Stimulated activated memory B cell treated with anti-CD40 and anti-IgM and Interleukin-4, amounts not matched to agents 10 μg/mL and 1 μg/mL and 100 μg/mL, for 72 hours (primary cell): Measurements from ENCODE around the gene IDH1.
"Not testable (repeated sequence)": the region's sequence is repeated elsewhere in the genome, so short reads cannot be mapped to it uniquely, and the experiment has no call there.

Experiments
- ATAC-seq: fragments of 150-1000 bp; cut with Tn5 transposase; 2 replicates; pipeline ENCODE4 v1.10.0; 2021
- H3K27ac Mint-ChIP-seq: one replicate; pipeline ENCODE4 v1.8.0; 2022; ENCODE audit warnings: mild to moderate bottlenecking, mixed read lengths
- H3K27me3 Mint-ChIP-seq: one replicate; pipeline ENCODE4 v1.8.0; 2022; ENCODE audit warnings: mixed read lengths
- H3K36me3 Mint-ChIP-seq: one replicate; pipeline ENCODE4 v1.8.0; 2022; ENCODE audit warnings: mixed read lengths
- H3K4me1 Mint-ChIP-seq: one replicate; pipeline ENCODE4 v1.8.0; 2022; ENCODE audit warnings: mixed read lengths
- H3K4me3 Mint-ChIP-seq: one replicate; pipeline ENCODE4 v1.8.0; 2022; ENCODE audit warnings: mild to moderate bottlenecking, moderate library complexity, mixed read lengths
- H3K9me3 Mint-ChIP-seq: one replicate; pipeline ENCODE4 v1.8.0; 2022; ENCODE audit warnings: mixed read lengths

The IDH1 gene

GRCh38 chr2:208267526-208267925 lies 12.7 kb upstream of the IDH1 start:
- ATAC-seq, H3K9me3 Mint-ChIP-seq, H3K27me3 Mint-ChIP-seq: not testable (repeated sequence)
- peaks cover 43% of the 10 kb centered on the region for H3K4me1 Mint-ChIP-seq
- H3K27ac Mint-ChIP-seq, result peak overlapping the region; percentile 87
- H3K36me3 Mint-ChIP-seq, result peaks cover 10% of the 10 kb centered on the region
- H3K4me3 Mint-ChIP-seq, result peak overlapping the region; percentile 85

DNA sequence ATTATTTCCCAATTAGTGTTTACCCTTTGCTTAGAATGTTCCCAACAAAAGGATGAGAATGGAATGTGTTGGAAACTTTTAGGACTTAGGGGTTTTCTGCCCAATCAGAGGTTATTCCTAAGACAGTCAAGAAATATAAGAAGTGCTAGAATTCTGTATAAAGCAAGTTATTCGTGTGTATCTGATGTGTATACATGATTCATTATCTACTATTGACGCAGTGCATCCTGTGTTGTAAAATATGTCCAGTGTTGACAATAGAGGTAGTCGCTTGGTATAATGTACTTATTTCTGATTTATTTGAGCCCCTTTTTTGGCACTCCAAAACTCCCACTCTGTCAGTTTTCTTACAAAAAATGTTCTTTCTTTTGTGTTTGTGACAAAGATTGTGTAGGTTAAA lies 12.1 kb upstream of the IDH1 start:
- H3K36me3 Mint-ChIP-seq, result peaks cover 10% of the 10 kb centered on the region
- peak overlapping the region; percentile 85 for H3K4me3 Mint-ChIP-seq
- no peaks in the 10 kb centered on the region for H3K9me3 Mint-ChIP-seq
- peaks cover 43% of the 10 kb centered on the region for H3K4me1 Mint-ChIP-seq
- ATAC-seq, result no peak
- no peaks in the 10 kb centered on the region for H3K27me3 Mint-ChIP-seq
- peak overlapping the region; percentile 87 for H3K27ac Mint-ChIP-seq

- H3K9me3 Mint-ChIP-seq, result no peaks in the 10 kb centered on the region
- H3K4me3 Mint-ChIP-seq, result peak overlapping the region; percentile 85
- peaks cover 43% of the 10 kb centered on the region for H3K4me1 Mint-ChIP-seq
- H3K36me3 Mint-ChIP-seq, result peaks cover 8% of the 10 kb centered on the region
- H3K27ac Mint-ChIP-seq, result peak overlapping the region; percentile 87
- ATAC-seq, result no peak
- no peaks in the 10 kb centered on the region for H3K27me3 Mint-ChIP-seq
Measured at GRCh38 chr2:208266553-208266893, 11.7 kb upstream of the IDH1 start.

DNA sequence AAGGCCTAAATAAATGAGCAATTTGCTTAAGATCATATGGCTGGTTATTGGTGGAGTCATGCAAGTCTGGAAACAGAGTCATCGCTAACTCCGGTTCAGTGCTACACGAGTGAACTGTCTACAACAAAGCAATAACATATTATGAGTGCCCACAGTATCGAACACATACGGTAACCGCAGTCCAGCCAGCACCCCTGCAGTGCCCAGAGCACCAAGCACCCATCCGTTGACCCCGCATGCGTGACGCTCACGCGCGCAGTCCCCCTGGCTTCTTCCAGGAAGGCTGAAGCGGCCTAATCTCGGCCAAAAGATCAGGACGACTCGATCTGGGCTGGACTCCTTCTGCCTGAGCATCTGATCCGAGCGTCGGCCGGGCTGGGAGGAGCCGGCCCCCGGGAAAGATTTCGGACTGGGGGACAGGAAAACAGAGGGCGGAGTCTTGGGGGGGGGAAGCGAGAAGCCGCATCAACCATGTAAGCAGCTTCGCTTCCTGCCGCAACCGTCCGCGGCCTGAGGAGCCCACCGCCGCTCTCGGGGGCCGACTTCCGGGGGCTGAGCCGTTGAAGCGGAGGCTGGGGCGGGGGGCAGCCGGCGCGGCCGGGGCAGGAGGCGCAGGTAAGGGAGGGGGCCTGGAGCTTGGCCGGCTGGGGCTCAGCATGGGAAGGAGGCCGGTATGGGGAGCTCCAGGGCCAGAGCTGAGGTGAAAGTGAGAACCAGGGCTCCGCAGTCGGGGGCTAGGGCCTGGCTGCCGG lies 11.1 kb upstream of the IDH1 start, which contains the start of gene PIKFYVE:
TSS of gene PIKFYVE (plus strand) at position 455 of the 752 bp plus-strand sequence. CDS start 5,265 bp downstream, outside the sequence.
- H3K4me1 Mint-ChIP-seq, result peaks cover 43% of the 10 kb centered on the region
- H3K27me3 Mint-ChIP-seq, result no peaks in the 10 kb centered on the region
- peak within 1 kb of the TSS; percentile 85 for H3K4me3 Mint-ChIP-seq
- ATAC-seq, result peak; percentile 95
- peaks cover 2% of the 10 kb centered on the region for H3K36me3 Mint-ChIP-seq
- H3K27ac Mint-ChIP-seq, result peak within 1 kb of the TSS; percentile 87
- no peaks in the 10 kb centered on the region for H3K9me3 Mint-ChIP-seq

- Mint-ChIP-seq H3K4me1 (peaks cover 43% of the 10 kb centered on the region), H3K27me3 (no peaks in the 10 kb centered on the region), H3K4me3 (peak overlapping the region; percentile 85), H3K9me3 (no peaks in the 10 kb centered on the region), H3K36me3 (no peaks in the 10 kb centered on the region), H3K27ac (peak overlapping the region; percentile 87)
- ATAC-seq, result peak; percentile 82
Measured at GRCh38 chr2:208265371-208265800, 10.5 kb upstream of the IDH1 start.

DNA sequence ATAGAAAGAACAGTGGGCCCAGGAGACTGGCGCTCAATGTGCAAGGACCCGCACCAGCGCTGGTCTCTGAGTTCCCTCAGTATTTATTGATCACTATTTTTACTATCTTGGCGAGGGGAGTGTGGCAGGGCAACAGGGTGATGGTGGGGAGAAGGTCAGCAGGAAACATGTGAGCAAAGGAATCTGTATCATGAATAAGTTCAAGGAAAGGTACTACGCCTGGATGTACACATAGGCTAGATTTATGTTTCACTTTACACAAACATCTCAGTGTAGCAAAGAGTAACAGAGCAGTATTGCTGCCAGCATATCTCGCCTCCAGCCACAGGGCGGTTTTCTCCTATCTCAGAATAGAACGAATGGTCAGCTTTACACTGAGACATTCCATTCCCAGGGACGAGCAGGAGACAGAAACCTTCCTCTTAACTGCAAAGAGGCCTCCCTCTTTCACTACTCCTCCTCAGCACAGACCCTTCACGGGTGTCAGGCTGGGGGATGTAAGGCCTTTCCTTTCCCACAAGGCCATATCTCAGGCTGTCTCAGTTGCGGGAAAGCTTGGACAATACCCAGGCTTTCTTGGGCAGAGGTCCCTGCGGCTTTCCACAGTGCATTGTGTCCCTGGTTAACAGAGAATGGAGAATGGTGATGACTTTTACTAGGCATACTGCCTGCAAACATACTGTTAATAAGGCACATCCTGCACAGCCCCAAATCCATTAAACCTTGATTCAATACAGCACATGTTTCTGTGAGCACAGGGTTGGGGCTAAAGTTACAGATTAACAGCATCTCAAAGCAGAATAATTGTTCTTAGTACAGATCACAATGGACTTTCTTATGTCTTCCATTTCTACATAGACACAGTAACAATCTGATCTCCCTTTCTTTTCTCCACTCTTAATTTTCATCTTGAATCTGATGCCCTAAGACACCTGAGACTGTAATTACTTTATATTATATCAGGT lies 2.3 kb upstream of the IDH1 start:
- Mint-ChIP-seq H3K4me1 (peaks cover 19% of the 10 kb centered on the region), H3K27ac (peak overlapping the region; percentile 63)
- not testable (repeated sequence) for ATAC-seq, H3K36me3 Mint-ChIP-seq, H3K4me3 Mint-ChIP-seq, H3K27me3 Mint-ChIP-seq, H3K9me3 Mint-ChIP-seq

GRCh38 chr2:208256192-208256782 lies 1.4 kb upstream of the IDH1 start:
- Mint-ChIP-seq H3K27me3 (no peaks in the 10 kb centered on the region), H3K27ac (peak overlapping the region; percentile 63), H3K9me3 (no peaks in the 10 kb centered on the region), H3K4me3 (peak overlapping the region; percentile 95), H3K4me1 (peaks cover 21% of the 10 kb centered on the region), H3K36me3 (peaks cover 7% of the 10 kb centered on the region)
- no peak for ATAC-seq

DNA sequence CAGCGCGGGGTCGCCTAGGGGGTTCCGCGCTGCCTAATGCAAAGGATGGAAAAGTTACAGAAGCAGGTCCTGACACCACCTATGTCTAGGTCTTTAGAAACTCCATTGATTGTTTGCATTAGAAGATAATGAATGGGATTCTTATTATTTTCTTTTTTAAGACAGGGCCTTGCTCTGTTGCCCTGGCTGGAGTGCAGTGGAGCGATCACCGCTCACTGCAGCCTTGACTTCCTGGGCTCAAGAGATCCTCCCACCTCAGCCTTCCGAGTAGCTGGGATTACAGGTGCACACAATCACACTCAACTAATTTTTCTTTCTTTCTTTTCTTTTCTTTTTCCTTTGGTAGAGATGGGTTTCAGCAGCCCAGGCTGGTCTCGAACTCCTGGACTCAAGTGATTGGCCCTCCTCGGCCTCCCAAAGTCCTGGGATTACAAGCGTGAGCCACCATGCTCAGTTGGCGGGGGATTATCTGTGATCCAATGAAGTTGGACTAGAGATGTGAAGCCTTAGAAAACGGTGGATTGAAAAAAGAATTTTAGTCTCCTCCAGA lies 761 bp upstream of the IDH1 start:
- Mint-ChIP-seq H3K27me3 (no peaks in the 10 kb centered on the region), H3K4me3 (peak overlapping the region; percentile 95), H3K27ac (peak overlapping the region; percentile 63), H3K36me3 (peaks cover 12% of the 10 kb centered on the region), H3K4me1 (peaks cover 26% of the 10 kb centered on the region), H3K9me3 (no peaks in the 10 kb centered on the region)
- no peak for ATAC-seq

GRCh38 chr2:208254118-208254870 lies 577 bp downstream of the IDH1 start:
- peak; percentile 90 for ATAC-seq
- peak overlapping the region; percentile 95 for H3K4me3 Mint-ChIP-seq

GRCh38 chr2:208253600-208254117 lies 1.2 kb downstream of the IDH1 start:
- H3K4me1 Mint-ChIP-seq, result peaks cover 26% of the 10 kb centered on the region
- H3K27ac Mint-ChIP-seq, result peak overlapping the region; percentile 63

More at GRCh38 chr2:208254118-208254870, 577 bp downstream of the IDH1 start:
- Mint-ChIP-seq H3K36me3 (peaks cover 25% of the 10 kb centered on the region), H3K4me1 (peaks cover 26% of the 10 kb centered on the region), H3K27ac (peak overlapping the region; percentile 63), H3K27me3 (no peaks in the 10 kb centered on the region), H3K9me3 (no peaks in the 10 kb centered on the region)

GRCh38 chr2:208252716-208253492 lies 2.0 kb downstream of the IDH1 start:
- no peak for ATAC-seq
- Mint-ChIP-seq H3K36me3 (peaks cover 35% of the 10 kb centered on the region), H3K4me1 (peaks cover 26% of the 10 kb centered on the region), H3K27ac (no peak overlapping the region), H3K4me3 (no peak overlapping the region), H3K9me3 (no peaks in the 10 kb centered on the region), H3K27me3 (no peaks in the 10 kb centered on the region)

More at GRCh38 chr2:208253600-208254117, 1.2 kb downstream of the IDH1 start:
- H3K36me3 Mint-ChIP-seq, result peaks cover 29% of the 10 kb centered on the region
- H3K9me3 Mint-ChIP-seq, result no peaks in the 10 kb centered on the region
- H3K4me3 Mint-ChIP-seq, result peak overlapping the region; percentile 95
- ATAC-seq, result no peak
- H3K27me3 Mint-ChIP-seq, result no peaks in the 10 kb centered on the region

- H3K36me3 Mint-ChIP-seq, result peaks cover 46% of the 10 kb centered on the region
- no peaks in the 10 kb centered on the region for H3K9me3 Mint-ChIP-seq
Measured at GRCh38 chr2:208251098-208251497, 3.8 kb downstream of the IDH1 start.

GRCh38 chr2:208250388-208250787 lies 4.5 kb downstream of the IDH1 start:
- H3K4me3 Mint-ChIP-seq, result no peak overlapping the region
- H3K36me3 Mint-ChIP-seq, result peaks cover 46% of the 10 kb centered on the region
- ATAC-seq, result no peak
- no peaks in the 10 kb centered on the region for H3K9me3 Mint-ChIP-seq
- peaks cover 21% of the 10 kb centered on the region for H3K4me1 Mint-ChIP-seq
- H3K27ac Mint-ChIP-seq, result no peak overlapping the region
- H3K27me3 Mint-ChIP-seq, result no peaks in the 10 kb centered on the region

More at GRCh38 chr2:208251098-208251497, 3.8 kb downstream of the IDH1 start:
- no peak for ATAC-seq
- Mint-ChIP-seq H3K4me1 (peaks cover 26% of the 10 kb centered on the region), H3K27ac (no peak overlapping the region), H3K4me3 (no peak overlapping the region), H3K27me3 (no peaks in the 10 kb centered on the region)
